Hair follicular keratinocyte (primary cell): ENCODE results near the gene CNGA1. TPM values are rescaled to one million over a fixed set of nuclear protein-coding genes. Genes with fewer than 3 reads are reported as not detected.

ENCODE experiments used
- total RNA-seq: library from RNA; depleted of rRNA; stranded (reverse); fragments of >200 nt; gene quantifications from 2 replicates; pipeline ENCODE4 v1.2.3, GENCODE V29; 2015

CNGA1 gene
- total RNA-seq: 0.08 and 0.19 TPM in 2 replicates

DNA sequence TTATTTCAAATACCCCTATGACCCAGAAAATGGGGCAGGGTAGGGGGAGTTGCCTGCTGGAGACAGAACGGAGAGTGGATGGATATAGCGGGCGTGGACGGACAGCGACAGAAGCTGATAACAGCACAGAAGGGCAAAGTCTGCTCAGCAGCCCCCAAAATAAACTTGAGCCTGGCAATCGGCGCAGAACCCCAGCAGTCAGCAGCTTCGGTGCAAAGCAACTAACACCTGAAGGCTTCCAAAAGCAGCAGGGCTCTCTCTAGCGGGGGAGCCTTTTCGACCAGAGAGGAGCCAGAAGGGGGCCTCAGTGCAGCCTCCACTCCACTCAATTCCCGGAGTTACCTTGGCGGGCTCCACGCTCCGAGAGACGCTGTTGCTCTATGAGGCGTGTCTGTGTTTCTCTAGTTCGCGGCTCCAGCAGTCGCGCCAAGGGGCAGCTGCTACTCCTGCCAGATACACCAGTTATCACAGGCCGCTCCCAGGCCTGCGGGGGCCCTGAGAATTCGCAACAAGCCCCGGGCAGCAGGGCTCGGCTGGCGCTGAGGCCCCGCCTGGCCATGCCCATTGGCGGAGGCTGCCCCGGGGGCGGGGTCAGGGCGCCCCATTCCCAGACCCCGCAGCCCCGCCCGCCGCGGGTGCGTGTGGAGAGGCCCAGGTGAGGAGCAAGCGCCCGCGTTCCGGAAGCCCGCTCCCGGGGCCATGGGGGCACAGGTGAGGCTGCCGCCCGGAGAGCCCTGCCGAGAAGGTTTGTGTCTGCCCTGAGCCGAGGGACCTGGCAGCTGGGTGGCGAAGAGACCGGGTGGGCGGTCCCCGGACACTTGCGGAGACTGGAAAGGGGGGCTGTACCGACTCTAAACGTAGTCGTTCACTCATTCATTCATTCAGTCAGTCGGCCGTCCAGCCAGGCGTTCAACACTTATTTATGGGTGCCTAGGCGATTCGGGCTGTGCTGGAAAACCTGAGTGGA, at the start of gene CNGA1, which contains the start of gene NIPAL1:
Gene CNGA1 (minus strand): TSS at position 541 of the 967 bp plus-strand sequence. CDS start 63,992 bp downstream, outside the sequence.
Gene NIPAL1 (plus strand): TSS at position 632 of the 967 bp plus-strand sequence. CDS start 68 bp downstream, at position 700.

DNA sequence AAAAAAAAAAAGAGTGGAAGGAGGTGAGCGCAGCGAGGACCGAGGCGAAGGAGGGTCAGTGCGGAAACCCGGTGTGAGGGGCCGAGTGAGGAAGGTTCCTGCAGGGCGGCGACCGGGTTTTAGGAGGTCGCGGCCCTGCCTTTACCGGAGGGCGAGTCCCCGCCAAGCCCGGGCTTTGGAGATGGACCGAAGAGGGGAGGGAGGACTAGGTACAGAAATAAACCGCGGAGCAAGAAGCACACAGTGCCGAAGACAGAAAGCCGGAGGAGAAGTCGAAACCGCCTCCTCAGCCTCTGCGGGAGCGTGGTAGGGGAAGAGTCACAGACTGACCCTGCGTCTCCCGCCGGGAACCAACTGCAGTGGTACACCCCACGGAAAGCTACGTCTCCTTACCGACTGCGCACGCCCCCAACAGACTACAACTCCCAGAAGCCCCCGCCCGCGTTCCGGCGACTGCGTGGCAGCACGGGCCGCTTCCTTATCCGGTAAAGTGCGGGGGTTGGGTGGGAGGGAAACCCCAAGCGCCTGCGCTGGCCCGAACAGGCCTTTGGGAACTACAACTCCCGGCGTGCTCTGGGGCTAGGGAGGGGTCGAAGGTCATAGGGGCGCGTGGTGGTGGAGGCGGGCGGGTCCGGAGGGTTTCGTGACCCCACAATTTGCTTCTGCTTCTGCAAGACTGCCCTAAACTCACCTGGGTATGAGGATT, 102.1 kb downstream of the CNGA1 start, which contains the start of gene NFXL1:
Gene NFXL1 (minus strand): TSS at position 364 of the 706 bp plus-strand sequence. CDS start 380 bp downstream, outside the sequence.

Other genes with a start within 250 kb of the CNGA1 start
- 0.16 TPM in 1 of 2 replicates, not detected in the other for gene CORIN, start 178.6 kb downstream of the CNGA1 start, total RNA-seq
- gene NFXL1, start 102.1 kb downstream of the CNGA1 start, total RNA-seq: 7.7 and 8.2 TPM in 2 replicates
- 9.4 and 13.7 TPM in 2 replicates for gene NIPAL1, start 91 bp upstream of the CNGA1 start, total RNA-seq
- gene TXK, start 117.6 kb upstream of the CNGA1 start, total RNA-seq: not detected in 2 replicates